ENCODE results near the gene SLC27A4.

DNA sequence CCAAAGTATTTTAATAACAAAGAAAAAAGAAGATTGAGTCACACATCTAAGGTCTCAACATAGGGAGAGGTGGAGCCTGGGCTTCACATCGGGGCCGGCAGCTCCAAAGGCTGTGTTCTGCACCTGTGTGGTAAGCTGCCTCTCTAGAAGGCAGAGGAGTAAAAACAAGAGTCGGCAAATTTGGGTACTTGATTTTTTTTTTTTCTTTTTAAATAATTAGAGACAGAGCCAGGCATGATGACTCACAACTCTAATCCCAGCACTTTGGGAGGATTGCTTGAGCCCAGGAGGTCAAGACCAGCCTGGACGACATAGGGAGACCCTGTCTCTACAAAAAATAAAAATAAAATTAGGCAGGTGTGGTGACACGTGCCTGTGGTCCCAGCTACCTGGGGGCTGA, 35.5 kb downstream of the SLC27A4 start:
- TF ChIP-seq, protein P1, sequence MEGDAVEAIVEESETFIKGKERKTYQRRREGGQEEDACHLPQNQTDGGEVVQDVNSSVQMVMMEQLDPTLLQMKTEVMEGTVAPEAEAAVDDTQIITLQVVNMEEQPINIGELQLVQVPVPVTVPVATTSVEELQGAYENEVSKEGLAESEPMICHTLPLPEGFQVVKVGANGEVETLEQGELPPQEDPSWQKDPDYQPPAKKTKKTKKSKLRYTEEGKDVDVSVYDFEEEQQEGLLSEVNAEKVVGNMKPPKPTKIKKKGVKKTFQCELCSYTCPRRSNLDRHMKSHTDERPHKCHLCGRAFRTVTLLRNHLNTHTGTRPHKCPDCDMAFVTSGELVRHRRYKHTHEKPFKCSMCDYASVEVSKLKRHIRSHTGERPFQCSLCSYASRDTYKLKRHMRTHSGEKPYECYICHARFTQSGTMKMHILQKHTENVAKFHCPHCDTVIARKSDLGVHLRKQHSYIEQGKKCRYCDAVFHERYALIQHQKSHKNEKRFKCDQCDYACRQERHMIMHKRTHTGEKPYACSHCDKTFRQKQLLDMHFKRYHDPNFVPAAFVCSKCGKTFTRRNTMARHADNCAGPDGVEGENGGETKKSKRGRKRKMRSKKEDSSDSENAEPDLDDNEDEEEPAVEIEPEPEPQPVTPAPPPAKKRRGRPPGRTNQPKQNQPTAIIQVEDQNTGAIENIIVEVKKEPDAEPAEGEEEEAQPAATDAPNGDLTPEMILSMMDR (IDR thresholded peaks at IDR 0.05), result no peak
- TF ChIP-seq POLR2A (IDR thresholded peaks at IDR 0.05), result no peak
